A549 treated with AZD2906 at 1 μM for 4 hours (cell line): ENCODE results near the gene CINP. TPM values are rescaled to one million over a fixed set of nuclear protein-coding genes. Genes with fewer than 3 reads are reported as not detected.

Source experiments
- total RNA-seq: library from RNA; stranded (reverse); fragments of 200-300 nt; extraction: Qiagen RNA extraction; gene quantifications from 5 replicates; pipeline ENCODE4 v1.2.3, GENCODE V29; 2022

Gene CINP
- total RNA-seq: 52.7 to 61.5 TPM (median 52.9 TPM) in 5 replicates

DNA sequence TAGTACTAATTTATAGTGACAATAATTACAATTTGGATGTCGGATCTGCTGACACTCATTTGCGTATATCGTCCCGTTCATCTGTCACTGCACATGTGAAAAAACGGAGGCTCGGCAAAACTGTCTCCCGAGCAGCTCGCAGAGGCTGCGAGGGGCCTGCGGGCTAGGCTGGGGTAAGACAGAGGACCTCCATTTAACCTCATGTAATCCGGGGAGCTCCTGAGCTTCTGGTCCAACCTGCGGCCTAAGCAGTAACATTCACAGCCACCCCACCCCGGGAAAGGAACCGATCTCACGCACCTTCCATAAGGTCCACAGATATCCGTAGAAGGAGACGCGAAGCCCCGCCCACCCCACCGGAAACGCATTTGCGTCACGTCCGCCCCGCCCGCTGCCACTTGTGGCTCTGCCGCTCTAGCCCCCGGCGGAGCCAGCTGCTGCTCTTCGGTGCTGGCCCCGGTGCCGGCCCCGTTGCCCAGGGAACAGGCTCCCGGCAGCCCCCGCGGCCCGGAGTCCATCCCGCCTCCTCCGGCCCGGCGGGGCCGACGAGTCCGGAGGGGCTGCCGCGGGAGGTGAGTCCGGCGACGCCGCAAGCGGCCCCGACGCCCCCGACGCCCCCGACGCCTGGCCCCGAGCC lies at the start of gene CINP, which contains the start of gene TECPR2:
CINP (minus strand) TSS at position 346 of the 637 bp plus-strand sequence; CDS start at position 307, 39 bp downstream.
TECPR2 (plus strand) TSS at position 397 of the 637 bp plus-strand sequence. CDS start 13,781 bp downstream, outside the sequence.

DNA sequence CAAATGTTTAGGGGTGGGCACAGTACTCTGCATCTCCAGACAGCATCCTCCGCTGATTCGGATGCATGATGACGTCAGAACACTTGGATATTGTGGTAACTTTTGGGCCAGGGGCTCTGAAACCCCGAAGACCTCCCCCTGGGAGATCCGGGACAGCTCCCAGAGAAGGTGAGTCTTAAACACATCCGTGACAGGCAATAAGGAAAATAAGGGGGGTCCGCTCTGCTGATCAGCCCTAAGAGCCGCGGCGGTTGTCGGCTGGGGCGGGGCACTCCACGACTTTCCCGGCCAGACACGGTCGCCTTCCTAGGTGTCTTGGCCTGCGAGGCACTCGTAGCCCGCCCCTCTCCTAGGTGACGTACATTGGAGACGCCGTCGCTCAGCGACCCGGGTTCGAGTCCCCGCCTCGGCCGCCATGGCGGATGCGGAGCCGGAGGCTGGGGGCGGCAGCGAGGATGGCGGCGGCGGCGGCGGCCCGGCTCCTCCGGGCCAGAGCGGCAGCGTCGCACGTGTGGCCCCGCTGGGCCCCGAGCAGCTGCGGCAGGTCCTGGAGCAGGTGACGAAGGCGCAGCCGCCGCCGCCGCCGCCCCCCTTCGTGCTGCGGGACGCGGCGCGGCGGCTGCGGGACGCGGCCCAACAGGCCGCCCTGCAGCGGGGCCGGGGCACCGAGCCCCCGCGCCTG lies 43.2 kb downstream of the CINP start, which contains the start of gene ZNF839:
ZNF839 (plus strand) TSS at position 396 of the 682 bp plus-strand sequence; CDS start at position 416, 20 bp downstream.

DNA sequence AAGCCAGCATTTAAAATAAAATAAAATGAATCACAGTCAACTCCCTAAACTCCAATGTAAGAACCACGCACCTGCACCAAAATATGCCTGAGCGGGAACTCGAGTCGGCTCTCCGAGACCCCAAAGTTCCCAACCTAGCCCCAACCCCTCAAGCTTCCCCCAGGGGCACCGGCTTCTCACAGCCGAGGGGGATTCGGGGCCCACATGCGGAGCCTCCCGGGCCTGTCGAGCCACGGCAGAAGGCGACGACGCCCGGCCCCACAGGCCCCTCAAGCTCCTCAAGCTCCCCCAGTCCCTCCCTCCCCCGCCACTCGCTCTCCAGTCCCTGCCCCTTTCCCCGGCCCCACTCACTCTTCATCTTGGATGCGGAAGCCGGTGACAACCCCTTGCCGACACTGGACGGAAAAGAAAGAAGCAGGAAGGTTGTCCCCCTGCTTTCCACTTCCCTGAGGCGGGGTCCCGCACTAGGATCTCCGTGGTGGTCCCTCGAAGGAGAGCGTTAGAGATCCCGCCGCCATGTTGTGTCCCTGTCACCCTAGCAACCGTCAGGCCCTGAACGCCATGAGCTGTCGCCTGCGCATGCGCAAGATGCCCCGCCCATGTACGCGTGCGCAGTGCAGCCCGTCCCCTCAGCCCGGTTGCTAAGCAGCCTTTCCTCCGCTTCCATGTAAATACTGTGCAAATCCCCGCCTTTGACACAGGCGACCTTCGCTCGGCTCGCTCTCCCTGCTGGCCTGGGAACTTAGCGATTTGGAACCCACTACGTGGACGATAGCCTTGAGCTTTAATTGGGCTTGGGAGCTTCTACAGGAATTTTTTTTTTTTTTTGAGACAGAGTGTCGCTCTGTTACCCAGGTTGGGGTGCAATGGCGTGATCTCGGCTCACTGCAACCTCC lies 57.8 kb downstream of the CINP start, which contains the start of gene MOK:
MOK (minus strand) TSS at position 554 of the 896 bp plus-strand sequence; CDS start at position 358, 196 bp downstream.

Other genes starting within 250 kb of the CINP start
- gene WDR20, start 223.0 kb downstream of the CINP start, total RNA-seq: 20.4 to 23.7 TPM (median 21.8 TPM) in 5 replicates
- gene MOK, start 57.7 kb downstream of the CINP start, total RNA-seq: 17.2 to 23.2 TPM (median 18.1 TPM) in 5 replicates
- gene ZNF839, start 43.1 kb downstream of the CINP start, total RNA-seq: 5.6 to 6.5 TPM (median 5.9 TPM) in 5 replicates
- 5.7 to 8.2 TPM (median 6.9 TPM) in 5 replicates for gene TECPR2, start 51 bp upstream of the CINP start, total RNA-seq
- 4.3 to 12.3 TPM (median 11.3 TPM) in 5 replicates for gene ANKRD9, start 146.9 kb upstream of the CINP start, total RNA-seq
- gene RCOR1, start 229.8 kb upstream of the CINP start, total RNA-seq: 29.7 to 44.8 TPM (median 39.7 TPM) in 5 replicates